ENCODE results near the gene ARHGAP8.

- no peak for TF ChIP-seq CTCF (conservative IDR thresholded peaks at IDR 0.05; ENCODE audit: low read length)
- TF ChIP-seq EZH2phosphoT487 (IDR thresholded peaks at IDR 0.05; ENCODE audit: borderline replicate concordance) = no peak
Observed at GRCh38 chr22:44887941-44888366, 135.6 kb downstream of the ARHGAP8 start.

Measured in Loucy (cell line).